Body of pancreas (tissue), 4 donors: ENCODE data around the gene FOXP1. TPM values are rescaled to one million over a fixed set of nuclear protein-coding genes. Genes with fewer than 3 reads are reported as not detected.

Experiments used
- ATAC-seq: fragments of 150-250 bp; one replicate; pipeline ENCODE4 v1.9.1; 2016
- DNase-seq, 4 donors: peaks; one replicate each; pipeline ENCODE4 v3.0.0-alpha.2; 2019
- H3K27ac ChIP-seq, 4 donors: fragments of 200-600 bp; sonication (generic); 1 replicate in 3 of 4; 2 replicates in 1 of 4; pipeline versions ENCODE4 v1.5.1 to v1.6.1; 2016 to 2019; ENCODE audit warnings: mild to moderate bottlenecking in 1 of 4, mixed read lengths in 1 of 4, moderate library complexity in 1 of 4
- H3K27me3 ChIP-seq, 2 donors: fragments of 200-600 bp; sonication (generic); one replicate each; pipeline ENCODE4 v1.6.0; 2016; ENCODE audit warnings: mild to moderate bottlenecking in 1 of 2
- H3K36me3 ChIP-seq, 2 donors: fragments of 200-600 bp; sonication (generic); replicated peaks in 1 of 2; 2 replicates each; pipeline ENCODE4 v1.5.1; 2016; ENCODE audit warnings: low read depth in 2 of 2; ENCODE audit not compliant: insufficient read depth in 1 of 2
- H3K4me1 ChIP-seq: fragments of 200-600 bp; sonication (generic); one replicate; pipeline ENCODE4 v1.6.0; 2016
- H3K4me3 ChIP-seq, 2 donors: fragments of 200-600 bp; sonication (generic); 1 replicate in 1 of 2; 2 replicates in 1 of 2; pipeline ENCODE4 v1.5.1; 2016 to 2019
- H3K9me3 ChIP-seq, 3 donors: fragments of 200-600 bp; sonication (generic); 1 replicate in 2 of 3; 2 replicates in 1 of 3; pipeline ENCODE4 v1.5.1; 2016
- CTCF ChIP-seq, 7 experiments: fragments of 450-650 bp in 4 of 7; fragments of 200-600 bp in 3 of 7; sonication (generic) in 3 of 7; IDR thresholded peaks; one replicate each; pipeline ENCODE4 v1.5.1; 2016 to 2019; ENCODE audit warnings: antibody characterized with exemption in 7 of 7
- POLR2A ChIP-seq, 3 donors: fragments of 450-650 bp; IDR thresholded peaks; one replicate each; pipeline ENCODE4 v1.6.1; 2016; ENCODE audit warnings: antibody characterized with exemption in 3 of 3, mild to moderate bottlenecking in 2 of 3
- WGBS, 2 donors: methylation state at CpG; one replicate each; pipeline ENCODE4 v1.1.5; 2017; 5-methylcytosine and 5-hydroxymethylcytosine counted together
- intact Hi-C: fragments of 100-400 bp; cut with DNase I; formaldehyde crosslinking; loops from one replicate; pipeline ENCODE4 v1.15.1; 2023
- total RNA-seq, 2 donors: library from RNA; depleted of rRNA; stranded (reverse); fragments of >200 nt; gene quantifications; one replicate each; pipeline ENCODE4 v1.1.0, GENCODE V29; 2016

The FOXP1 gene
- total RNA-seq, 2 donors from 2014 or later = 85.7 to 86.1 TPM

- ATAC-seq = peak; percentile 60
- 6 to 7% methylated on average over 19 of the region's 19 CpGs for WGBS, 2 donors
- intact Hi-C loops = no loop called here
Observed at GRCh38 chr3:71130471-71131374, 452.8 kb downstream of the FOXP1 start.

GRCh38 chr3:71129611-71130431 is 453.7 kb downstream of the FOXP1 start:
- Histone ChIP-seq H3K4me3 (peak overlapping the region; percentile 24 to 33), H3K4me1 (peaks cover 68% of the 10 kb centered on the region), H3K27me3 (no peaks in the 10 kb centered on the region), H3K27ac (peak overlapping the region; percentile 68 to 87 (median 84)), H3K36me3 (no peaks in the 10 kb centered on the region), H3K9me3 (no peaks in the 10 kb centered on the region)
- peak in 1 of 4 donors; percentile 41 for DNase-seq
- peak; percentile 28 for ATAC-seq
- intact Hi-C loops = no loop called here
- 0 to 1% methylated on average over 13 of the region's 13 CpGs for WGBS, 2 donors
- peak in 1 of 7 experiments; percentile 4 for TF ChIP-seq CTCF (IDR thresholded peaks at IDR 0.05)
- peak in 2 of 3 donors; percentile 20 to 40 for TF ChIP-seq POLR2A (IDR thresholded peaks at IDR 0.05)

More at GRCh38 chr3:71130471-71131374, 452.8 kb downstream of the FOXP1 start:
- Histone ChIP-seq H3K36me3 (no peaks in the 10 kb centered on the region), H3K27ac (peak overlapping the region; percentile 68 to 87 (median 84)), H3K27me3 (no peaks in the 10 kb centered on the region), H3K4me1 (peaks cover 68% of the 10 kb centered on the region), H3K9me3 (no peaks in the 10 kb centered on the region), H3K4me3 (peak overlapping the region; percentile 24 to 33)
- TF ChIP-seq POLR2A (IDR thresholded peaks at IDR 0.05) = peak in 2 of 3 donors; percentile 60 to 72
- no peak for TF ChIP-seq CTCF (IDR thresholded peaks at IDR 0.05)
- peak; percentile 59 to 77 (median 68) for DNase-seq

- H3K4me3 ChIP-seq = peak overlapping the region; percentile 24 to 33
- no peaks in the 10 kb centered on the region for H3K36me3 ChIP-seq
- TF ChIP-seq CTCF (IDR thresholded peaks at IDR 0.05) (no peak), POLR2A (IDR thresholded peaks at IDR 0.05) (no peak)
- DNase-seq = no peak
- H3K27ac ChIP-seq = peak overlapping the region; percentile 50 to 87 (median 84)
- ATAC-seq = no peak
- no peaks in the 10 kb centered on the region for H3K27me3 ChIP-seq
- peaks cover 62% of the 10 kb centered on the region for H3K4me1 ChIP-seq
- 1 to 4% methylated on average over 6 of the region's 6 CpGs for WGBS, 2 donors
- H3K9me3 ChIP-seq = no peaks in the 10 kb centered on the region
- intact Hi-C loops = no loop called here
Observed at GRCh38 chr3:71128961-71129360, 454.6 kb downstream of the FOXP1 start.

DNA sequence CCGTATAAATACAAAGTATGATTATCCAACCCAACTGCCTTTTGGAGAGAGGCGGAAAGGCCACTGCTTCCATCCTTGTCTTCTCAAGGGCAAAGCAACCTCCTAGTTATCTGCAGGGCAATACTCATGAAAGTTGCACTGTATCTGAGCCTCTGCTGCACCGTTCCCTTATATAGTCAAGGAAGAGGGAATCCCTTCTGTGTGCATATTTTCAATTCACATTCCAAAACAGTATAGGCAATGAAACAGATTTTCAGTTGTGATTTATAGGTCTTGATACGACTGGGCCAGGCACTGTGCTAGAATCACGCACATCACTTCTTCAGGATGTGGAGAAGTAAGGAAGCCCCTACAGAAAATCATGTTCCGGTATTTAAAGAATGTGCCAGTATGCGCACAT is 455.7 kb downstream of the FOXP1 start:
- ATAC-seq = no peak
- Histone ChIP-seq H3K4me1 (peaks cover 64% of the 10 kb centered on the region), H3K36me3 (no peaks in the 10 kb centered on the region), H3K4me3 (no peak overlapping the region), H3K27ac (peak overlapping the region; percentile 26 to 87 (median 84)), H3K9me3 (no peaks in the 10 kb centered on the region), H3K27me3 (no peaks in the 10 kb centered on the region)
- no peak for DNase-seq
- WGBS, 2 donors = 34% methylated on average over 7 of the region's 7 CpGs
- no peak for TF ChIP-seq POLR2A (IDR thresholded peaks at IDR 0.05)
- no peak for TF ChIP-seq CTCF (IDR thresholded peaks at IDR 0.05)
- intact Hi-C loops = no loop called here
